Effector CD8-positive, alpha-beta T cell (primary cell): ENCODE data around the gene CD52.

Experiments
- DNase-seq: peaks from one replicate; lab custom pipeline; 2025; lab: John Stamatoyannopoulos, UW

Gene CD52

DNA sequence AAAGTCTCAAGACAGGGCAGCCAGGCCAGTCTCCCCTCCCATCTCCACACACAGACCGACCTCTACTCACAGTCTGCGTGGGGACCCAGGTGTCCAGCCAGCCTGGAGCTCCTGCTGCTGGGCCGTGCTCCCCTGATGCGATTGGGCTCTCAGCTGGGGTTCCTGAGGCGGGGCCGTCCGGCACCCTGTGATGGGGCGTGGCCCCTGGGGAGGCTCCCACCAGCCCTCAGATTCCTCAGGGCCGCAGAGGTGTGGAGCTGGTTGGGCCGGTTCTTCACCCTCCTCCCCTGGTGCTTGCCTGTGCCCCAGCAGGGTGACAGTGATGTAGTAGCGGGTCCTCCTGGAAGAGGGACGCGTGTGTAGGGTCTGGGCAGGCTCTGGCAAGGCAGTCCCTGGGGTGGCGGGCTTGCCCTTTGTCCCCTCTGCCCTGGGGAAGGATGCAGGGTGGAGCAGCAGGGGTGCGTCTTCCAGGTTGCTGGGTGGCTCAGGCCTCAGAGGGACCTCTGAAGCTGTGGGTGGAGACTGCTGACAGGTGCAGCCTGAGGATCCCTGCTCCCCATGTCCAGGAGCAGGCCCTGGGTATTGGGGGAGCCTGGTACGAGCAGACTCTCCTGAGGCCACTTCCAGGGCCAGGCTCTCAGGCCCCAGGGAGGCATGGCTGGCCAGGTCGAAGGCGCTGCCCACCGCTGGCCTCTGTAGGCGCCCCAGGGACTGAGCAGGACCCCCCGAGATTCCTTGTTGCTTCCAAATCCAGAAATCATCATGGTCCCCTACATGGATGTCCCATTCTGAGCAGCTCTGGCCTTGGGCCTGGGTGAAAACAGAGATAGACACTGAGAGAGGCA is 36.4 kb downstream of the CD52 start, which contains the start of gene CRYBG2:
Gene CRYBG2 (minus strand): TSS at position 155 of the 845 bp plus-strand sequence. CDS start 7,473 bp downstream, outside the sequence.
- DNase-seq = no peak

DNA sequence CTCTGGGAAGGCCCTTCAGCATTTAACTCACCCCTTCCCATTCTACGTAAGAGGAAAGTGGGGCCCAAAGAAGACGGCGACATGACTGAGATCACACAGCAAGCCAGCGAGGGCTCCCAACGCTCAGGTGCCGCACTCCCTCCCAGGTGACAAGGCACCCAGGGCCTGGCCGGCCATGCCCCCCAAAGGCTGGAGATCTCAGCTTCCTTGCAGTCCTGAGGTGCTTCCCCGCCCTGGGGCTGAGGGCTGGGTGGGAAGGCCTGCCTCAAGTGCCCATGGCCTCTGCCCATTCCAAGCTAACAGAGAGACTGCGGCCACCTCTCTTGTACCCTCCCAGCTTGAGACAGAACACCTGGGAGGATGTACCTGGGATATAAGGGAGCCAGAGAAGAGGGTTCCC is 37.2 kb downstream of the CD52 start:
- DNase-seq = no peak

DNA sequence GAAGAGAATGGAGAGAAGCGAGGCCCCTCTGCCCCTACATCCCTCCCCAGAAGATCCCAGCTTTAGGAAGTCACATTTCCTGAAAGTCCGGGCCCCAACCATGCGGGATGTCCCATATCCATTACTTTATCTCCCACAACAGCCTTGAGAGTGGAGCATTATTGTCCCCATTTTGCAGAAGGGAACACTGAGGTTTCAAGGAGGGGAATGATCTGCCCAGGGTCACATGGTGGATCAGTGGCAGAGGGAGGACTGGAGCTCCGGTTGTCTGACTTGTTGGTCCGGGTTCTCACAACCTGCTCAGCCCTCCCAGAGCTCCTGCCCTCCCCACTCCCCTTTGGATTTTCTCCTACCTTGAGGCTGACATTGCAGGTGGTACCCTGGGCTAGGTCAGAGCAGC is 38.3 kb downstream of the CD52 start:
- DNase-seq = no peak

DNA sequence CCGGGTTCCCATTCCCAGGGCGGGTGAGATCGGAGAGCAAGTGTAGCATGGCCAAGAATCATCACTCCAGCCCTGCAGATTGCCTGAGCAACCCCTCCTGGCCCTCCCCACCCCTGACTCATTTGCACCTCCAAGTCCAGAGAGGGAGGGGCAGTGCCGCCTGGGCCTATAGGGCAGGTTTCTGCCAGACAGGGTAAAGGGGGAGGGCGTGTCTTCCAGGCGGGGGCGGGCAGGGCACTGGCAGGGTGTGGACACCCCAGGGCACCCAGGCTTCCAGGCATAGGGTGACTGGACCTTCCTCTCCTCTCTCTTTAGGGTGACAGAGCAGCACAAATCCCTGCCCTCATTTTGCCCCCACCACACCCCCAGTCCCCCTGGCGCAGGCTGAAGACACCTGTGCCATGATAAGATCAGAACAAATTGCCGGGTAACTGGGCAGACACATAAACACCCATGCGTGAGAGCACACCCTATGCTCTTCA is 39.4 kb downstream of the CD52 start:
- no peak for DNase-seq

DNA sequence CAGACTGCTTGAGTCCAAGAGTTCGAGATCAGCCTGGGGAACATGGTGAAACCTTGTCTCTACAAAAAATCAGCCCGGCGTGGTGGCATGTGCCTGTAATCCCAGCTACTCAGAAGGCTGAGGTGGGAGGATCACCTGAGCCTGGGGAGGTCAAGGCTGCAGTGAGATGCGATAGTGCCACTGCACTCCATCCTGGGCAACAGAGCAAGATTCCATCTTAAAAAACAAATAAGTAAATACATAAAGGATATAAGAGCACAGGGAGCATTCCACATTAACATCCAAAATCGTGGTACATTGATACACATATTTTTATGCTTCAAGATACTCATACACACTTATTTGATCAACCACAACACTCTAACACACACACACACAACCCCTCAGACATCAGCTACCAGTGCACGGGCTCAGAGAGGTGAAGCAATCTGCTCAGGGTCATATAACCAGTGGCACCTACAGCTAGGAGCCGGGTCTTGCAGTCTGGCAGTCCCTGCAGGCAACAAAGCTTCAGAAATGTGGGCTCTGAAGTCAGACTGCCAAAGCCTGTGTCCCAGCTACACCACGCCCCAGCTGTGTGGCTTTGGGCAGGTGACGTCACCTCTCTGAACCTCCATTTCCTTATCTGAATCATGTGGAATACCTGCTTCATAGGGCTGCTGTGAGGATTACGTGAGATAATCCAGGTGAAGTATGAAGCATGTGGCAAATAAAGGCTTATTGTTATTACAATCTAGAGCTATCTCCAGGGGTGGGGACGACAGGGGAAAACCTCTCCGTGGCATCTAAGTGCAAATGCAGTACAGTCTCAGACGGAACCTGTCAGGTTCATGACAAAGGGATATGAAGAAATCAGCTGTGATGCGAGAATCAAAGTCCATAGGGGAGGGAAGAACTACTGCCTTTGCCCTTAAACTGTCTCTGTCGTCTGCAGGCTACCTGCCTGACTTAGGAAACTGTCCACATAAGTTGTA is 40.9 kb downstream of the CD52 start:
- DNase-seq = peak; percentile 45

DNA sequence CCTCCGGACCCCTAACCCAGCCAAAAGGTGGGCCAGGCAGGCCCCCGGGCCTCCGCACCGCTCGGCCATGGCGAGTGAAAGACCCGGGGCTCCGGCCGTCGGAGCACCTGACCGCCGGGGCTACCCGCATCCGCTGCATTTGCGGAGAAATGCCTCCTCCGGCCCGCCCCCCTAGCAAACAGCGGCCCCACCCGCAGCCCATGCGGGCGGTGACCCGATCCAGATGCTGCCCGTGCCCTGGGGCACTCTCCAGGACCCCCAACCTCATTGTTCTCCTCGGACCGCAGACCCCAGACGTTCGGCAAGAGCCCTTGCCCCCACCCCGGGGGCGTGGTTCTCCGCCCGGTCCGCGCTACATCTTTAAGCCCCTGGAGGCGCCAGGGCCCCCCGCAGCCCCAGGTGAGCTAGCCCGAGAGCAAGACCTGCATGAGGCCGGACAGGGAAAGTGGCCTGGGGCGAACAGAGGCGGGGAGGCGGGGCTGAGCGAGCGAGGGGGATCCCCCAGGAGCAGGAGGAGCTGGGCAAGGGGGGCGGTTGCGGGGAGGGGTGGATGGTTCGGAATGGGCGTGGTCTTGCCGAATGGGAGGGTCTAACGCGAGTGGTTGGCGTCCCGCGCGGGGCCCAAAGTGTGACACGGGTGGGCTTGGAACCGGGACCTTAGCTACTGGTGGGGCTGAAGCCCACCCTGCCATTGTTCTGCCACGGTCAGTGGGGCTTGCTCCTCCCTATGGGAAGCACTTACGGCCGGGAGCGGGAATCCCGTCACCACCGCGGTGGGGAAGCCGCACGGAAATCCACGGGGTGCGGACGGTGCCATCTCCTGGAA is 42.4 kb downstream of the CD52 start:
- DNase-seq = peak; percentile 57

DNA sequence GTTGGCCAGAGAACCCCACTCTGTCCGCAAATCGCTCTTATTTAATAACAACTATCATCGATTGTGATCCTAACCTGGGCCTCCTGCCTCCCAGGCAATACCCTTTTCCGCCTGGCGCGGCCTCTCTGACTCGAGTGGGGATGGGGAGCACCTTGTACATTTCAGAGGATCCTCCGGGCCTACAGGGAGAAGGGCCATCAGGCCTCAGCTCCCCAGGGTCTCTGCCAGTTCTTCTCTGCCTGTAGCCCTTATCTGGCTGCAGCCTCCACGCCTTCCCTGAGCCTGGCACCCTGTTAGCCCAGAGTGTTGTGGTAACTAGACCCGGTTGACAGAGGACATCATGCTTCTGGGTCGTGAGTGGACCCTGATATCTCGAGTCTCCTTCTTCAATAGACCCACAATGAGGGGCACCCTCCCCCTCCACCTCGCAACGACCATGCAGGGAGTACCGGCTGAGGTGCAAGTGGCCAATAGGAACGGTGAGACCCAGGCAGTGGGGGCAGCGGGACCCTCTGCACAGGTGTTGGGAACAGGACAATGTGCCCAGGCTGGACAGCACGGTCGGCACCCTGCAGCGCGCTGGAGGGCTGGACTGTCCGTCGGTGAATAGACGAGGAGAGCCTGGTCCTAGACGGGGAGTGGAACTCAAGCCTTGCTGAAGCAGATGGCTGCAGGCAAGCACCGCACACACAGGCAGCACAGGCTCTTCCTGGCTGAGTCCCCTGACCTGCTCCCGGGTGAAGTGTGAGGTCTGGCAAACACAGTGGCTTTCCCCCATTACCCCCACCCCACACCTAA is 43.2 kb downstream of the CD52 start:
- DNase-seq = no peak

DNA sequence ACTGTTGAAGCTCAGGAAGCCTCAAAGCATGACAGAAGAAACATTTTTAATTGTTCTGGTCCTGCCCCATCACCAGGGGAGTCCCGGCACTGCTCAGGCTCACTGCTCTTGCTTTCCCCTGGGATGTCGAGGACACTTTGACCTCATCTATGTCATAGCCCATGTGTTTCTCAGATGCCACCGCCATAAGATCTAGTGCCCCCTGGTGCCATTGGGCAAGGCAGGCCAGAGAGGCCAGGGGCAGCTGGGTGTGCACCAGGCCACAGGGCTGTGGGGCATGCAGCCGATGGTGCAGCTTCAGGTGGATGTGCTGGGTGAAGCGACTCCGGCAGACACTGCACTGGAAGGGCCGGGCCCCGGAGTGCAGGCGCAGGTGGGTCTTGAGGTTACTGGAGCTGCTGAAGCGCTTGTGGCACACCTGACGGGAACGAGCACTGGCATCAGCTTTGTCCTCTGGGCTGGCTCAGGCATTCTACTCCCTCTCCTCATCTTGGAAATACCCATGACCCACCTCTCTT is 43.9 kb downstream of the CD52 start:
- DNase-seq = no peak

DNA sequence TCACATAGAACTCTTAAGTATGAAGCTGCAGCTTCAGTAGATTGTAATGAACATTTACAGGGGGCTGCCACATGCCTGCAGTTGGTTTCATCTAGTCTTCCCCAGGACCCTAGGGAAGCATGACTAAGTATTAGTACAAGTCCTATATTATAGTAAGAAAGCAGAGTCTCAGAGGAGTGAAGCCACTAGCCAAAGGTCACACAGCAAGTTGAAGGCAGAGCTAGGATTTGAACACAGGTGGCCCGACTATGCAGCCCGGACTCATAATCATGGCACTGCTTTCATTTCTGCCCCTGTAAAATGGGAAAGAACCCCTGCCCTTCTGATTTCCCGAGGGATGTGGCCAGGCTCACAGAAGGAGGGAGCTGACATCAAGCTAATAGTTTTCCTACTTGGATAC is 44.6 kb downstream of the CD52 start:
- no peak for DNase-seq

DNA sequence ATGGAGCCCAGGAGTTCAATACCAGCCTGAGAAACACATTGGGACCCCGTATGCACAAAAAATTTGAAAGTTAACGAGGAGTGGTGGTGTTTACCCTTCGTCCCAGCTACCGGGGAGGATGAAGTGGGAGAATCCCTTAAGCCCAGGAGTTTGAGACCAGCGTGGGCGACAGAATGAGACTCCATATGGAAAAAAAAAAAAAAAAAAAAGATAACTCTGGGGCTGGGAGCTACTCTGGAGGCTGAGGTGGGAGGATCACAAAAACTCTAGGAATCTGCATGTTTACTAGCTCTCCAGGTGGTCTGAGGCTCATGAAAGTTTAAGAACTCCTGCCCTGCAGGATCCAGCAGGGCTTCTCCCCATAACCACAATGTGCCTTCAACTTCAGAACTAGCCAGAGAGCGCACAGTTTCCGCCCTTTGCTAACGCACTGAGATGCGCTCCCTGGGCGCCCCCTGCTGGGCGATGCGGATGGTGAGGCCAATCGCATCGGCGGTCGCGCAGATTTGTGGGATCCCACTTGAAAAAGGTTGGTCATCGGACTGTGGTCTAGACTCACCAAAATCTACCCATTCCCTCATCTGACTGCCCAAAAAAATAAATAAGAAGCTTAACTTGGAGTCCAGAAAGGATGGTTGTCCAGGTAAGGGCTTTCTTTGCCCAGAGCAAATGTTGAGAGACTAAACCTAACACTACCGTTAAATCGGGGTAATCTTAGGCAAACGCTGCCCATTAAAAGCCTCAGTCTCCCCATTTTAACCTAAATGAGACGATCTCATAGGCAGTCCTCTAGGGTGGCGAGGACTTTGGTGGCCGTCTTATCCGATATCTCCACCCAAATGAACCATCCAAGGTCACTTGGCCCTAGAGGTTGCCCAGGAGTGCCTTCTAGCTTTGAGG is 46.0 kb downstream of the CD52 start:
- peak; percentile 78 for DNase-seq

DNA sequence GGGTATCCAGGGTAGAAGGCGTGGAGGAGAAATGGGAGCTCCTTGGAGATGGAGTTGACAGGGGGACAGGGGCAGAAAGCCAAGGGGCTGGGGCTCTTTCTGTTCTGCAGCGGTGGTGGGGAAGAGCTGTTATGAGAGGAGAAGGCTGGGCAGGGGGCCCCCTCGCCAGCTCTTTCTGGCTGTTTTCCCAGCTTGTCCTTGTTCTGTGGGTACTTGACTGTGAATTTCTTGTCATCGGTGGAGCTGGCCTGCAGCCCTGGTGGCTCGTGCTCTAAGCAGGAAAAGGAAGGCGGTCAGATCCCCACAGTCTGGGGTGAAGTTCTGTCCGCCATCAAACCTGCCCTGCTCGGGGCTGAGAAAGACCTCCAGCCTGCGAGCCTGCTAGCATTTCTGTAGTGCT is 47.2 kb downstream of the CD52 start:
- DNase-seq = no peak

DNA sequence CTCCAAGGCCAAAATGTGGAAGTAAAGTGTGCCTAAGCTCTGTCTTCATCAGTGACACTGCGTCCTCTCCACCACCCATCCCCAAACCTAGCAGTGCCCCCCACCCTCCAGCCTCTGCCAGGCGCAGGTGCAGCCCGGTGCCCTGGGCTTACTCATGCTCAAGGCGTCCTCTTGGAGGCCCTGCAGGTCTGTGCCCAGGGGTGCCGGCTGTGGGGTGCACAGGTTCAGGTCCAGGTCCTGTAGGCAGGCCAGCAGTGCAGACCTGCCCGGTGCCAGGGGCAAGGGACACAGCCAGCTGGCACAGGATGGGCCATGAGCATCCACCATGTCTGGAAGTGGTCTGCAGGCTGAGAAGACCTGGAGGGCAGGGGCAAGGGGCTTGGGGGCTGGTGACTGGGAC is 49.7 kb downstream of the CD52 start:
- no peak for DNase-seq

DNA sequence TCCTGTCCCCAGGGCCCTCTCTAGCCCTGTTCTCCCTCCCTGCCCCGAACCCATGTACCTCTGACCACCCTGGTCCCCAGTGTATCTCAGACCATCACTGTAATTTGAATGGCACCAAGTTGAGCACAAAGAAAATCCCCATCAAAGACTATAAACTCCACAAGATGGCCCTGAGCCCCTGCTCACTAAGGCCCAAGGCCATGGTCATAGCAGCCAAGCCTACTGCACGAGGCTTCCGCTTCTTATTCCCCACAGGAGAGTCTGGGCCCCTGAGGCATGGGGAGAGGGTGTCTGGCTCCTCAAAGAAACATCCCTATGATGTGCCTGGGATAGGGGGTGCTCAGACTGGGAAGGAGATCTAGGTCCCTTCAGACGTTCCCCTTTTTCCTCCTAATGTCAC is 50.2 kb downstream of the CD52 start:
- no peak for DNase-seq

DNA sequence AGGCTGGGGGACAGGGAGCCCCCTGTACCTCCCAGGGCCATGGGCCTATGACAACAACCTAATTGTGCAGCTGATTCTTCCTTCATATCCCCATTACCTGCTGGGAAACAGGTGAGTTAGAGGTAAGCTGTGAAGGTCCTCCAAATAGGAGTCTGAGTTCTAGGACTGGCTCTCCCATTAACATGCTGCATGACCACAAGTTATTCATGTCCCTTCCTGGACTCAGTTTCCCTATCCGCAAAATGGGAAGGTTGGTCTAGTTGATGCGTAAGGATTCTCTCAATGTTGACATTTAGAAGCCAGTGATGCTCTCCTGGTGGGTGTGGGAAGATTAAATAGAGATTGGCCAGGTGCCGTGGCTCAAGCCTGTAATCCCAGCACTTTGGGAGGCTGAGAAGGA is 50.7 kb downstream of the CD52 start:
- no peak for DNase-seq
